Neural crest cell (in vitro differentiated cells): ENCODE measurements around the gene PKD2. TPM values are rescaled to one million over a fixed set of nuclear protein-coding genes. Genes with fewer than 3 reads are reported as not detected.

Source experiments
- DNase-seq: peaks from one replicate; pipeline ENCODE4 v3.0.0; 2021; ENCODE audit warnings: low read depth, mixed read lengths, low spot score
- H3K27ac Mint-ChIP-seq: one replicate; pipeline ENCODE4 v1.8.0; 2021; ENCODE audit warnings: mild to moderate bottlenecking, mixed read lengths; ENCODE audit not compliant: unreplicated experiment
- H3K27me3 Mint-ChIP-seq: 2 replicates; pipeline ENCODE4 v1.8.0; 2021; ENCODE audit warnings: low read depth, mild to moderate bottlenecking, mixed read lengths
- H3K36me3 Mint-ChIP-seq: 2 replicates; pipeline ENCODE4 v1.8.0; 2021; ENCODE audit warnings: low read depth, mild to moderate bottlenecking, mixed read lengths
- H3K4me1 Mint-ChIP-seq: 2 replicates; pipeline ENCODE4 v1.8.0; 2021; ENCODE audit warnings: mixed read lengths
- H3K4me3 Mint-ChIP-seq: one replicate; pipeline ENCODE4 v1.8.0; 2021; ENCODE audit warnings: mild to moderate bottlenecking, mixed read lengths
- H3K9me3 Mint-ChIP-seq: 2 replicates; pipeline ENCODE4 v1.8.0; 2021; ENCODE audit warnings: mixed read lengths
- CTCF ChIP-seq: fragments of 200-600 bp; sonication (generic); conservative IDR thresholded peaks from 2 replicates; pipeline ENCODE4 v1.5.0; 2021; ENCODE audit warnings: antibody characterized with exemption, mild to moderate bottlenecking
- total RNA-seq: library from RNA; stranded (reverse); gene quantifications from 2 replicates; pipeline ENCODE4 v1.2.1, GENCODE V29; 2021

Gene PKD2
- total RNA-seq, 1 donor from 2014 or later, result 37.9 TPM

- Mint-ChIP-seq H3K27me3 (peaks cover 6% of the 10 kb centered on the region), H3K9me3 (peaks cover 3% of the 10 kb centered on the region), H3K36me3 (peaks cover 2% of the 10 kb centered on the region), H3K27ac (no peak overlapping the region), H3K4me1 (peaks cover 19% of the 10 kb centered on the region), H3K4me3 (peak overlapping the region; percentile 31)
- no peak for TF ChIP-seq CTCF
- no peak for DNase-seq
These were observed 4.2 kb upstream of the PKD2 start for GRCh38 chr4:88003261-88003660.

- no peak for DNase-seq
- peaks cover 3% of the 10 kb centered on the region for H3K9me3 Mint-ChIP-seq
- peak overlapping the region; percentile 70 for H3K27ac Mint-ChIP-seq
- peaks cover 32% of the 10 kb centered on the region for H3K4me1 Mint-ChIP-seq
- no peak for TF ChIP-seq CTCF
- H3K4me3 Mint-ChIP-seq, result peak overlapping the region; percentile 90
- H3K27me3 Mint-ChIP-seq, result peaks cover 6% of the 10 kb centered on the region
- H3K36me3 Mint-ChIP-seq, result no peaks in the 10 kb centered on the region
These were observed 2.4 kb upstream of the PKD2 start for GRCh38 chr4:88005076-88005475.

- H3K27ac Mint-ChIP-seq, result no peak overlapping the region
- no peak for DNase-seq
- H3K27me3 Mint-ChIP-seq, result peaks cover 6% of the 10 kb centered on the region
- peaks cover 39% of the 10 kb centered on the region for H3K4me1 Mint-ChIP-seq
- H3K36me3 Mint-ChIP-seq, result no peaks in the 10 kb centered on the region
- peak overlapping the region; percentile 90 for H3K4me3 Mint-ChIP-seq
- no peak for TF ChIP-seq CTCF
- no peaks in the 10 kb centered on the region for H3K9me3 Mint-ChIP-seq
These were observed 1.5 kb upstream of the PKD2 start for GRCh38 chr4:88005946-88006345.

- peaks cover 48% of the 10 kb centered on the region for H3K4me1 Mint-ChIP-seq
- no peak for TF ChIP-seq CTCF
- no peaks in the 10 kb centered on the region for H3K9me3 Mint-ChIP-seq
These were observed 505 bp upstream of the PKD2 start for GRCh38 chr4:88006956-88007303.

GRCh38 chr4:88008122-88008742 is 797 bp downstream of the PKD2 start:
- Mint-ChIP-seq H3K4me1 (peaks cover 57% of the 10 kb centered on the region), H3K9me3 (no peaks in the 10 kb centered on the region), H3K27ac (peak overlapping the region; percentile 94), H3K4me3 (peak overlapping the region; percentile 98), H3K27me3 (peaks cover 6% of the 10 kb centered on the region), H3K36me3 (no peaks in the 10 kb centered on the region)
- TF ChIP-seq CTCF, result no peak
- peak; percentile 30 for DNase-seq

More at GRCh38 chr4:88006956-88007303, 505 bp upstream of the PKD2 start:
- peak; percentile 12 for DNase-seq
- Mint-ChIP-seq H3K36me3 (no peaks in the 10 kb centered on the region), H3K4me3 (peak overlapping the region; percentile 90), H3K27ac (peak overlapping the region; percentile 85), H3K27me3 (peaks cover 6% of the 10 kb centered on the region)
